SK-N-SH (cell line): ENCODE measurements around the gene TAS2R31. TPM values are rescaled to one million over a fixed set of nuclear protein-coding genes. Genes with fewer than 3 reads are reported as not detected.

Experiments used
- CTCF ChIA-PET: fragments of 300-600, 350-600 bp; formaldehyde crosslinking; extraction: SDS; loops from one replicate; lab custom pipeline; 2021; lab: Yijun Ruan, JAX
- POLR2A ChIA-PET: fragments of 350-600 bp; sonication (Branson Sonifier 250); formaldehyde crosslinking; extraction: SDS; loops from one replicate; lab custom pipeline; 2020; ENCODE audit warnings: antibody characterized with exemption, inconsistent platforms; lab: Yijun Ruan, JAX
- DNase-seq: peaks from one replicate; pipeline ENCODE4 v3.0.0; 2012
- H2AFZ ChIP-seq: fragments of 200-600 bp; sonication (generic); 2 replicates; pipeline ENCODE4 v1.8.1; 2016; ENCODE audit warnings: antibody characterized with exemption, mild to moderate bottlenecking, low read depth
- H3F3A ChIP-seq: fragments of 200-600 bp; sonication (generic); replicated peaks from 2 replicates; pipeline ENCODE3; 2016; ENCODE audit warnings: antibody characterized with exemption, mild to moderate bottlenecking; ENCODE audit not compliant: insufficient read depth
- H3K27ac ChIP-seq, 2 experiments: fragments of 200-500 bp in 1 of 2; fragments of 200-600 bp in 1 of 2; sonication (Bioruptor generic) in 1 of 2; sonication (generic), shearing (Covaris generic) in 1 of 2; 2 replicates each; pipeline versions ENCODE4 v1.5.1 to v1.6.1; 2014 to 2016; ENCODE audit warnings: low read depth in 2 of 2, inconsistent platforms in 1 of 2, low read length in 1 of 2, mild to moderate bottlenecking in 1 of 2, mixed read lengths in 1 of 2
- H3K27me3 ChIP-seq: fragments of 200-600 bp; sonication (generic), shearing (Covaris generic); 2 replicates; pipeline ENCODE4 v1.6.1; 2016; ENCODE audit warnings: mixed run types; ENCODE audit not compliant: insufficient read depth
- H3K36me3 ChIP-seq, 2 experiments: fragments of 200-500 bp in 1 of 2; fragments of 200-600 bp in 1 of 2; sonication (Bioruptor generic) in 1 of 2; sonication (generic) in 1 of 2; replicated peaks in 1 of 2; 2 replicates each; pipeline versions ENCODE3 to v1.5.1; 2014 to 2016; ENCODE audit warnings: low read length in 1 of 2, mild to moderate bottlenecking in 1 of 2; ENCODE audit not compliant: insufficient read depth in 2 of 2, control insufficient read depth in 1 of 2
- H3K4me1 ChIP-seq, 2 experiments: fragments of 200-500 bp in 1 of 2; fragments of 200-600 bp in 1 of 2; sonication (Bioruptor generic) in 1 of 2; sonication (generic), shearing (Covaris generic) in 1 of 2; 2 replicates each; pipeline versions ENCODE4 v1.5.1 to v1.6.1; 2014 to 2016; ENCODE audit warnings: low read depth in 1 of 2, low read length in 1 of 2, mixed run types in 1 of 2; ENCODE audit not compliant: insufficient read depth in 2 of 2, control insufficient read depth in 1 of 2
- H3K4me2 ChIP-seq: fragments of 200-600 bp; sonication (generic), shearing (Covaris generic); 2 replicates; pipeline ENCODE4 v1.6.1; 2017; ENCODE audit warnings: mixed run types
- H3K4me3 ChIP-seq, 2 experiments: fragments of 200-500 bp in 1 of 2; fragments of 200-600 bp in 1 of 2; sonication (Bioruptor generic) in 1 of 2; sonication (generic), shearing (Covaris generic) in 1 of 2; 2 replicates each; pipeline versions ENCODE4 v1.5.1 to v1.8.1; 2014 to 2016; ENCODE audit warnings: low read depth in 2 of 2, inconsistent platforms in 1 of 2, low read length in 1 of 2, mild to moderate bottlenecking in 1 of 2, mixed read lengths in 1 of 2, moderate library complexity in 1 of 2
- H3K79me2 ChIP-seq: fragments of 200-600 bp; sonication (generic); 2 replicates; pipeline ENCODE4 v1.8.1; 2017; ENCODE audit warnings: mild to moderate bottlenecking; ENCODE audit not compliant: insufficient read depth
- H3K9ac ChIP-seq: fragments of 200-600 bp; sonication (generic); 2 replicates; pipeline ENCODE4 v1.6.1; 2017; ENCODE audit warnings: mixed run types
- H3K9me2 ChIP-seq: fragments of 200-600 bp; sonication (generic); 2 replicates; pipeline ENCODE4 v1.6.1; 2017; ENCODE audit warnings: mixed run types
- H3K9me3 ChIP-seq: fragments of 200-600 bp; sonication (generic); 2 replicates; pipeline ENCODE4 v1.6.1; 2017; ENCODE audit warnings: mixed run types, mild to moderate bottlenecking, moderate library complexity
- H4K20me1 ChIP-seq: fragments of 200-600 bp; sonication (generic); 2 replicates; pipeline ENCODE4 v1.6.1; 2017; ENCODE audit warnings: mild to moderate bottlenecking, mixed run types; ENCODE audit not compliant: insufficient read depth
- ELF1 ChIP-seq: IDR thresholded peaks from 2 replicates; pipeline ENCODE4 v1.4.0; 2012
- FOSL2 ChIP-seq: IDR thresholded peaks from 2 replicates; pipeline ENCODE4 v1.4.0; 2012; ENCODE audit warnings: low read depth, mild to moderate bottlenecking, moderate library complexity, borderline replicate concordance
- FOXJ3 ChIP-seq: sonication (generic); formaldehyde crosslinking; IDR thresholded peaks from 2 replicates; pipeline ENCODE4 v1.5.1; 2020; ENCODE audit warnings: mild to moderate bottlenecking, missing genetic modification reagents
- MEF2A ChIP-seq: IDR thresholded peaks from 2 replicates; pipeline ENCODE4 v1.4.0; 2012; ENCODE audit warnings: low read depth, borderline replicate concordance
- NFIC ChIP-seq: IDR thresholded peaks from 2 replicates; pipeline ENCODE4 v1.4.0; 2012; ENCODE audit warnings: borderline replicate concordance
- POLR2AphosphoS5 ChIP-seq: IDR thresholded peaks from 2 replicates; pipeline ENCODE4 v1.6.1; 2012; ENCODE audit warnings: low read depth, low read length
- SMC3 ChIP-seq: IDR thresholded peaks from 2 replicates; pipeline ENCODE4 v1.6.1; 2012; ENCODE audit warnings: low read depth, low read length, improper control_type of control experiment
- TCF12 ChIP-seq: IDR thresholded peaks from 2 replicates; pipeline ENCODE4 v1.4.0; 2012
- USF2 ChIP-seq: fragments of 150-350 bp; IDR thresholded peaks from 2 replicates; pipeline ENCODE4 v1.6.1; 2017; ENCODE audit warnings: antibody characterized with exemption, low read length, low read depth, borderline replicate concordance
- YY1 ChIP-seq: IDR thresholded peaks from 2 replicates; pipeline ENCODE4 v1.4.0; 2012; ENCODE audit warnings: low read depth, mild to moderate bottlenecking
- WGBS: methylation state at CpG from one replicate; pipeline ENCODE4 v1.1.6; 2017; ENCODE audit warnings: low lambda C conversion rate; 5-methylcytosine and 5-hydroxymethylcytosine counted together
- polyA plus RNA-seq, 3 experiments: library from polyadenylated mRNA; depleted of rRNA; stranded (reverse); fragments of >200 nt; gene quantifications; 2 replicates each; pipeline ENCODE4 v1.2.3, GENCODE V29; 2012

Gene TAS2R31
- polyA plus RNA-seq, 1 of the 3 experiments (the other 2 are of a cell fraction): 0.16 TPM

DNA sequence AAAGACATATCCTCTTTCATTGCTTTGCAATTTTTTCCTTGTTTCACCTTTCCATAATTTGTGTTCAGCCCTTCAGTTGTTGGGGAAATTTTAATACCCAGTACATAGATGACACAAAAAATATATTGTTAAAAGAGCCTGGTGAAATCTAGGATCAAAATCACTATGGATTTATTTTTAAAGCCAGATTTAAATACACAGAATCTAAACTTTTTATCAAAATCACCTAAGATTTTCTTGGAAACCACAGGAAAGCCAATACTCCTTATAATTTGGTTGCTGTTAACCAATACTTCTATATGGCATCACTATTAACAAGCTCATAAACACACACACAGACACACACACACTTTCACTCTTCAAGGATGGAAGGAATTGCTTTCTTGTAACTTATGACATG is 33.0 kb downstream of the TAS2R31 start, which contains the start of gene TAS2R20:
Gene TAS2R20, minus strand, starts transcription at position 101 of the 400 bp plus-strand sequence. CDS start 429 bp downstream, outside the sequence.
- TF ChIP-seq FOXJ3 (CRISPR knock-in tag): no peak
- TF ChIP-seq POLR2AphosphoS5: no peak
- no peak for TF ChIP-seq SMC3
- TF ChIP-seq, all 33 proteins: peak for 0
- DNase-seq: no peak
- no peak within 1 kb of the TSS for H3K4me2 ChIP-seq
- H3K27ac ChIP-seq: no peak within 1 kb of the TSS
- no peaks in the 10 kb centered on the region; the same call in 1 of the 2 replicates for H4K20me1 ChIP-seq
- H3F3A ChIP-seq: no peaks in the 10 kb centered on the region
- no peak within 1 kb of the TSS for H3K4me3 ChIP-seq
- ChIA-PET POLR2A (interaction anchor here (1.1 kb wide), 1 partner anchor 174 kb away, joined by 3 read pairs; no protein-coding TSS in a partner anchor), CTCF (interaction anchor here (0.9 kb wide), 1 partner anchor 12 kb away, joined by 3 read pairs; the partner anchor contains the start of gene TAS2R50)
- H3K36me3 ChIP-seq: peaks cover 17 to 26% of the 10 kb centered on the region in 2 experiments
- 0 out of 2 replicates have a peak, but pooled peaks cover 9% of the 10 kb centered on the region for H3K9me3 ChIP-seq
- no peaks in the 10 kb centered on the region for H3K79me2 ChIP-seq
- peaks cover 0 to 5% of the 10 kb centered on the region in 2 experiments; a peak in 2 of 4 replicates for H3K4me1 ChIP-seq
- no peaks in the 10 kb centered on the region for H3K9me2 ChIP-seq
- H2AFZ ChIP-seq: no peak within 1 kb of the TSS
- no peaks in the 10 kb centered on the region for H3K27me3 ChIP-seq
- no peak within 1 kb of the TSS for H3K9ac ChIP-seq

DNA sequence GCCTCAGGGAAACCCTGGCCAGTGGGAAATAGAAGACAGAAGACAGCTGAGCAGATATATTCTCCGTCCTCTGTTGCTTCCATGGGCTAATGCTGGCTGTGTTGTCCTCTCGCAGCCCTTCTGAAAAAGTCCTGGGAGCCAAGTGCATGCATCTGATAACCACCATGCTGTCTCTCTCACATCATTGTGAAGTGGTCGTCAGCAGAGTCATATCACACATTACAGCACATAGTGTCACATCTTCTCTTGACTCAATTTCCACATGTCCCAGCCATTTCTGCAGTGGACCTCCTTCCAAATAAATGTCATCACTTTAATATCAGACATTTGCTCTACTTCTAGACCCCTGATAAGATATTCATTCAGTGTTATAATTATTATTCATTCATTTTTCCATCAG is 36.9 kb downstream of the TAS2R31 start:
- DNase-seq: no peak
- Histone ChIP-seq H3K27ac (no peak overlapping the region), H3K4me2 (no peak overlapping the region), H4K20me1 (no peaks in the 10 kb centered on the region; the same call in 1 of the 2 replicates), H3K4me1 (peaks cover 0 to 5% of the 10 kb centered on the region in 2 experiments; a peak in 2 of 4 replicates), H3F3A (no peaks in the 10 kb centered on the region), H3K27me3 (no peaks in the 10 kb centered on the region), H3K79me2 (no peaks in the 10 kb centered on the region), H3K36me3 (peaks cover 14 to 25% of the 10 kb centered on the region in 2 experiments), H3K4me3 (no peak overlapping the region), H3K9ac (no peak overlapping the region), H2AFZ (no peak overlapping the region), H3K9me3 (0 out of 2 replicates have a peak, but pooled peaks cover 13% of the 10 kb centered on the region), H3K9me2 (no peaks in the 10 kb centered on the region)
- no peak for TF ChIP-seq FOSL2
- 100% methylated on average over 2 of the region's 3 CpGs for WGBS
- CTCF ChIA-PET: no interaction called here
- POLR2A ChIA-PET: no interaction called here

GRCh38 chr12:10989107-10989506 is 42.1 kb downstream of the TAS2R31 start:
- WGBS: 96% methylated on average over 2 of the region's 2 CpGs
- Histone ChIP-seq H3K27ac (no peak overlapping the region), H3K4me2 (no peak overlapping the region), H3K79me2 (no peaks in the 10 kb centered on the region), H3K36me3 (peaks cover 8 to 15% of the 10 kb centered on the region in 2 experiments), H3K4me3 (no peak overlapping the region), H3K9me3 (0 out of 2 replicates have a peak, but pooled peaks cover 13% of the 10 kb centered on the region), H3K27me3 (no peaks in the 10 kb centered on the region), H3K9ac (no peak overlapping the region), H3K4me1 (peaks cover 0 to 3% of the 10 kb centered on the region in 2 experiments; a peak in 1 of 4 replicates), H2AFZ (no peak overlapping the region), H3K9me2 (no peaks in the 10 kb centered on the region), H4K20me1 (no peaks in the 10 kb centered on the region), H3F3A (no peaks in the 10 kb centered on the region)
- DNase-seq: no peak
- ChIA-PET CTCF (interaction anchor here (0.6 to 1.1 kb wide), 2 partner anchors 10 to 211 kb away, joined by 3 read pairs; no protein-coding TSS in a partner anchor), POLR2A (no interaction called here)
- no peak for TF ChIP-seq NFIC
- no peak for TF ChIP-seq ELF1
- no peak for TF ChIP-seq TCF12
- TF ChIP-seq YY1: no peak
- TF ChIP-seq MEF2A: no peak
- no peak for TF ChIP-seq USF2
